Sigmoid colon (tissue), 4 donors: ENCODE measurements around the gene EFCAB5.

Experiments
- POLR2A ChIP-seq, 2 donors: fragments of 450-650 bp; IDR thresholded peaks; one replicate each; pipeline ENCODE4 v1.6.1; 2016; ENCODE audit warnings: antibody characterized with exemption in 2 of 2, mild to moderate bottlenecking in 2 of 2, moderate library complexity in 2 of 2
- POLR2AphosphoS5 ChIP-seq, 4 donors: sonication (generic); formaldehyde crosslinking; IDR thresholded peaks; one replicate each; pipeline ENCODE4 v1.6.1; 2017; ENCODE audit warnings: antibody characterized with exemption in 4 of 4
- TF ChIP-seq, protein P1 (sequence below), 4 experiments: fragments of 450-650 bp in 3 of 4; fragments of 200-600 bp in 1 of 4; IDR thresholded peaks; one replicate each; pipeline ENCODE4 v1.5.1; 2016 to 2019; ENCODE audit warnings: antibody characterized with exemption in 4 of 4, mild to moderate bottlenecking in 3 of 4, moderate library complexity in 2 of 4

- TF ChIP-seq, protein P1, sequence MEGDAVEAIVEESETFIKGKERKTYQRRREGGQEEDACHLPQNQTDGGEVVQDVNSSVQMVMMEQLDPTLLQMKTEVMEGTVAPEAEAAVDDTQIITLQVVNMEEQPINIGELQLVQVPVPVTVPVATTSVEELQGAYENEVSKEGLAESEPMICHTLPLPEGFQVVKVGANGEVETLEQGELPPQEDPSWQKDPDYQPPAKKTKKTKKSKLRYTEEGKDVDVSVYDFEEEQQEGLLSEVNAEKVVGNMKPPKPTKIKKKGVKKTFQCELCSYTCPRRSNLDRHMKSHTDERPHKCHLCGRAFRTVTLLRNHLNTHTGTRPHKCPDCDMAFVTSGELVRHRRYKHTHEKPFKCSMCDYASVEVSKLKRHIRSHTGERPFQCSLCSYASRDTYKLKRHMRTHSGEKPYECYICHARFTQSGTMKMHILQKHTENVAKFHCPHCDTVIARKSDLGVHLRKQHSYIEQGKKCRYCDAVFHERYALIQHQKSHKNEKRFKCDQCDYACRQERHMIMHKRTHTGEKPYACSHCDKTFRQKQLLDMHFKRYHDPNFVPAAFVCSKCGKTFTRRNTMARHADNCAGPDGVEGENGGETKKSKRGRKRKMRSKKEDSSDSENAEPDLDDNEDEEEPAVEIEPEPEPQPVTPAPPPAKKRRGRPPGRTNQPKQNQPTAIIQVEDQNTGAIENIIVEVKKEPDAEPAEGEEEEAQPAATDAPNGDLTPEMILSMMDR (IDR thresholded peaks at IDR 0.05) = no peak
- TF ChIP-seq POLR2A (IDR thresholded peaks at IDR 0.05) (no peak), POLR2AphosphoS5 (IDR thresholded peaks at IDR 0.05) (no peak)
Observed at GRCh38 chr17:29892201-29892600, 49.2 kb upstream of the EFCAB5 start.
